ENCODE results near the gene WIPF2. TPM values are rescaled to one million over a fixed set of nuclear protein-coding genes. Genes with fewer than 3 reads are reported as not detected.

WIPF2 gene
- total and polyA plus RNA-seq, 2 donors (not counting 3 experiments of a cell fraction or from before 2014, with no cell fraction given): 8.4 to 30.4 TPM

DNA sequence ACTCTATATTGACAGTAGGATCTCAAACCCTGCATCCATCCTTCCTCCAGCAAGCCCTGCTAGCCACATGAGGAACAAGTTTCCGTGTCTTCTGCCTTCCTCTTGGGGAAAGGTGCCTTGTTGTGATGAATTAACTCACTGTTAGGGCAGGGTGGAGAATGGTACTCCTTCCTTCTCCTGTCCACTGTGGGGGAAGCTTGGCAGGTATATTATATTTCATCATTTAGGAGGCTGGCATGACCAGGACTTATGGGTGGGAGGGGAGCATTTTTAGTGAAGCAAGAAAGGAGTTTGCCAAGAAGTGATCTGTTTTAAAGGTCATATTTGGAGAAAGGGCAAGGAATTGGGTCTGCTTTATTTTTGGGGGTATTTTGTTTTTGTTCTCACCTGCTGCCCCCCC, 59.3 kb downstream of the WIPF2 start:
- Histone ChIP-seq H3K9ac (replicated peaks; ENCODE audit: extremely low read depth, insufficient read depth, low read length) (no peak overlapping the region), H3K4me2 (ENCODE audit: insufficient read depth, low read length) (no peak overlapping the region), H3K27ac (ENCODE audit: insufficient read depth, low read depth, low read length) (no peak overlapping the region), H3K79me2 (ENCODE audit: control insufficient read depth, insufficient read depth, low read length) (no peaks in the 10 kb centered on the region), H3K9me1 (replicated peaks; ENCODE audit: control insufficient read depth, extremely low read depth, insufficient read depth, low read length) (no peaks in the 10 kb centered on the region), H4K20me1 (replicated peaks; ENCODE audit: control insufficient read depth, extremely low read depth, insufficient read depth, low read length) (no peaks in the 10 kb centered on the region), H3K4me1 (ENCODE audit: control insufficient read depth, extremely low read depth, insufficient read depth, low read length) (peaks cover 3% of the 10 kb centered on the region), H2AFZ (ENCODE audit: low read depth, low read length) (no peak overlapping the region), H3K36me3 (ENCODE audit: control insufficient read depth in 2 of 2, extremely low read depth in 1 of 2, insufficient read depth in 2 of 2, low read length in 2 of 2) (peaks cover 10 to 35% of the 10 kb centered on the region in 2 experiments), H3K9me3 (replicated peaks; ENCODE audit: control insufficient read depth, insufficient read depth, low read length) (no peaks in the 10 kb centered on the region), H3K4me3 (replicated peaks in 1 of 3; ENCODE audit: insufficient read depth in 1 of 3, low read depth in 1 of 3, low read length in 3 of 3) (no peak overlapping the region), H3K27me3 (ENCODE audit: control insufficient read depth in 2 of 2, insufficient read depth in 2 of 2, low read length in 2 of 2) (no peaks in the 10 kb centered on the region)
- dilution Hi-C loops (cut with MboI; ENCODE audit: extremely low pct_ligation_motif_present, low sequenced_read_pairs) (no loop called here), intact Hi-C loops (cut with micrococcal nuclease) (loop anchor here (10.0 kb wide), 1 partner anchor 746 kb away; the partner anchor contains the start of gene KRTAP1-5)
- DNase-seq (ENCODE audit: low read depth, low spot score): no peak
- POLR2A ChIA-PET: no interaction called here
- CTCF ChIA-PET: no interaction called here
- TF ChIP-seq, protein P1, sequence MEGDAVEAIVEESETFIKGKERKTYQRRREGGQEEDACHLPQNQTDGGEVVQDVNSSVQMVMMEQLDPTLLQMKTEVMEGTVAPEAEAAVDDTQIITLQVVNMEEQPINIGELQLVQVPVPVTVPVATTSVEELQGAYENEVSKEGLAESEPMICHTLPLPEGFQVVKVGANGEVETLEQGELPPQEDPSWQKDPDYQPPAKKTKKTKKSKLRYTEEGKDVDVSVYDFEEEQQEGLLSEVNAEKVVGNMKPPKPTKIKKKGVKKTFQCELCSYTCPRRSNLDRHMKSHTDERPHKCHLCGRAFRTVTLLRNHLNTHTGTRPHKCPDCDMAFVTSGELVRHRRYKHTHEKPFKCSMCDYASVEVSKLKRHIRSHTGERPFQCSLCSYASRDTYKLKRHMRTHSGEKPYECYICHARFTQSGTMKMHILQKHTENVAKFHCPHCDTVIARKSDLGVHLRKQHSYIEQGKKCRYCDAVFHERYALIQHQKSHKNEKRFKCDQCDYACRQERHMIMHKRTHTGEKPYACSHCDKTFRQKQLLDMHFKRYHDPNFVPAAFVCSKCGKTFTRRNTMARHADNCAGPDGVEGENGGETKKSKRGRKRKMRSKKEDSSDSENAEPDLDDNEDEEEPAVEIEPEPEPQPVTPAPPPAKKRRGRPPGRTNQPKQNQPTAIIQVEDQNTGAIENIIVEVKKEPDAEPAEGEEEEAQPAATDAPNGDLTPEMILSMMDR (IDR thresholded peaks at IDR 0.05; ENCODE audit: extremely low read depth in 1 of 2, insufficient read depth in 1 of 2, low read depth in 1 of 2, low read length in 2 of 2): no peak
- TF ChIP-seq MYC (IDR thresholded peaks at IDR 0.05; ENCODE audit: low read depth, low read length) (no peak), JUN (IDR thresholded peaks at IDR 0.05; ENCODE audit: borderline replicate concordance, insufficient read depth, insufficient read length, low read depth) (no peak), POLR2A (IDR thresholded peaks at IDR 0.05; ENCODE audit: low read depth, low read length) (no peak), POLR2AphosphoS5 (IDR thresholded peaks at IDR 0.05; ENCODE audit: insufficient read depth, low read depth, low read length) (no peak), FOS (IDR thresholded peaks at IDR 0.05; ENCODE audit: borderline replicate concordance, insufficient read depth, low read length) (no peak), EZH2 (IDR thresholded peaks at IDR 0.05; ENCODE audit: borderline replicate concordance, low read depth, low read length, severe bottlenecking) (no peak), GATA2 (IDR thresholded peaks at IDR 0.05; ENCODE audit: insufficient read depth, insufficient read length, low read depth, low read length) (no peak)
- TF ChIP-seq, protein P2, sequence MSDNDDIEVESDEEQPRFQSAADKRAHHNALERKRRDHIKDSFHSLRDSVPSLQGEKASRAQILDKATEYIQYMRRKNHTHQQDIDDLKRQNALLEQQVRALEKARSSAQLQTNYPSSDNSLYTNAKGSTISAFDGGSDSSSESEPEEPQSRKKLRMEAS (IDR thresholded peaks at IDR 0.05; ENCODE audit: insufficient read depth, insufficient read length): no peak
- BruUV-seq (replicated peaks): no TSS peak
- no peak for FAIRE-seq

Measured in endothelial cell of umbilical vein (primary cell).